Measurements from ENCODE around the gene SH3RF3.

Gene SH3RF3

GRCh38 chr2:109356324-109357035 is 227.5 kb downstream of the SH3RF3 start:
- DNase-seq = no peak

- no peak for DNase-seq
Measured at GRCh38 chr2:109364217-109364616, 235.2 kb downstream of the SH3RF3 start.

- DNase-seq = no peak
Measured at GRCh38 chr2:109365131-109365530, 236.1 kb downstream of the SH3RF3 start.

GRCh38 chr2:109367683-109368082 is 238.7 kb downstream of the SH3RF3 start:
- no peak for DNase-seq

GRCh38 chr2:109368798-109369197 is 239.8 kb downstream of the SH3RF3 start:
- peak in 1 of 2 donors; percentile 5 for DNase-seq

- peak in 1 of 2 donors; percentile 5 for DNase-seq
Measured at GRCh38 chr2:109369671-109370191, 240.7 kb downstream of the SH3RF3 start.

GRCh38 chr2:109370399-109371035 is 241.5 kb downstream of the SH3RF3 start:
- no peak for DNase-seq

- DNase-seq = peak in 1 of 2 donors; percentile 6
Measured at GRCh38 chr2:109371481-109372170, 242.6 kb downstream of the SH3RF3 start.

- no peak for DNase-seq
Measured at GRCh38 chr2:109372171-109372568, 243.2 kb downstream of the SH3RF3 start.

- peak in 1 of 2 donors; percentile 4 for DNase-seq
Measured at GRCh38 chr2:109372614-109373013, 243.6 kb downstream of the SH3RF3 start.

GRCh38 chr2:109373791-109374547 is 245.0 kb downstream of the SH3RF3 start:
- peak in 1 of 2 donors; percentile 3 for DNase-seq

- peak in 1 of 2 donors; percentile 9 for DNase-seq
Measured at GRCh38 chr2:109374548-109375130, 245.6 kb downstream of the SH3RF3 start.

GRCh38 chr2:109375131-109375561 is 246.1 kb downstream of the SH3RF3 start:
- DNase-seq = peak in 1 of 2 donors; percentile 9

- DNase-seq = peak in 1 of 2 donors; percentile 5
Measured at GRCh38 chr2:109375656-109376055, 246.7 kb downstream of the SH3RF3 start.

- peak in 1 of 2 donors; percentile 1 for DNase-seq
Measured at GRCh38 chr2:109376115-109376514, 247.1 kb downstream of the SH3RF3 start.

GRCh38 chr2:109376796-109377495 is 247.9 kb downstream of the SH3RF3 start:
- DNase-seq = peak in 1 of 2 donors; percentile 9

GRCh38 chr2:109377976-109378375 is 249.0 kb downstream of the SH3RF3 start:
- no peak for DNase-seq

GRCh38 chr2:109378682-109379081 is 249.7 kb downstream of the SH3RF3 start:
- peak in 1 of 2 donors; percentile 1 for DNase-seq

GRCh38 chr2:109379507-109379906 is 250.5 kb downstream of the SH3RF3 start:
- DNase-seq = peak in 1 of 2 donors; percentile 4

GRCh38 chr2:109380502-109381326 is 251.7 kb downstream of the SH3RF3 start:
- DNase-seq = no peak
